HCT116 (cell line): Measurements from ENCODE around the gene IGFBP4.

Experiments used
- EGR1 ChIP-seq: IDR thresholded peaks from 2 replicates; pipeline ENCODE4 v1.6.1; 2012; ENCODE audit warnings: low read depth
- ELF1 ChIP-seq: IDR thresholded peaks from 2 replicates; pipeline ENCODE4 v1.6.1; 2012; ENCODE audit warnings: low read depth, borderline replicate concordance
- EZH2 ChIP-seq: fragments of 200-600 bp; sonication (generic); IDR thresholded peaks from 2 replicates; pipeline ENCODE4 v1.6.1; 2017; ENCODE audit warnings: antibody characterized with exemption, mixed run types
- FOSL1 ChIP-seq: IDR thresholded peaks from 2 replicates; pipeline ENCODE4 v1.6.1; 2012; ENCODE audit warnings: low read depth
- POLR2A ChIP-seq: IDR thresholded peaks from 2 replicates; pipeline ENCODE4 v1.7.0; 2011; ENCODE audit warnings: borderline replicate concordance; ENCODE audit not compliant: insufficient read depth, insufficient read length; ENCODE audit errors: extremely low read depth
- POLR2AphosphoS5 ChIP-seq: IDR thresholded peaks from 2 replicates; pipeline ENCODE4 v1.6.1; 2011; ENCODE audit warnings: mild to moderate bottlenecking, low read depth, low read length, moderate library complexity
- RAD21 ChIP-seq: IDR thresholded peaks from 2 replicates; pipeline ENCODE4 v1.6.1; 2012; ENCODE audit warnings: low read depth, mild to moderate bottlenecking
- SP1 ChIP-seq: IDR thresholded peaks from 2 replicates; pipeline ENCODE4 v1.6.1; 2012; ENCODE audit warnings: low read depth
- TCF7L2 ChIP-seq: IDR thresholded peaks from 2 replicates; pipeline ENCODE4 v1.7.0; 2011; ENCODE audit warnings: borderline replicate concordance, inconsistent platforms; ENCODE audit not compliant: insufficient read depth, insufficient read length; ENCODE audit errors: extremely low read depth
- YY1 ChIP-seq: IDR thresholded peaks from 2 replicates; pipeline ENCODE4 v1.6.1; 2011; ENCODE audit warnings: low read length, low read depth, moderate library complexity, mild to moderate bottlenecking; ENCODE audit not compliant: insufficient replicate concordance; ENCODE audit errors: extremely low read depth
- ZNF274 ChIP-seq: fragments of 200-500 bp; sonication (Bioruptor generic); IDR thresholded peaks from 2 replicates; pipeline ENCODE4 v1.6.1; 2014; ENCODE audit warnings: mild to moderate bottlenecking, low read depth, low read length, inconsistent platforms
- TF ChIP-seq, protein P1 (sequence below), 3 experiments: fragments of 200-600 bp in 1 of 3; sonication (generic) in 1 of 3; IDR thresholded peaks in 2 of 3; conservative IDR thresholded peaks in 1 of 3; 2 replicates each; pipeline ENCODE4 v1.5.1; 2012 to 2017; ENCODE audit warnings: low read depth in 2 of 3, low read length in 2 of 3, antibody characterized with exemption in 1 of 3, borderline replicate concordance in 1 of 3, control low read depth in 1 of 3, mild to moderate bottlenecking in 1 of 3, mixed read lengths in 1 of 3, mixed run types in 1 of 3, moderate library complexity in 1 of 3; ENCODE audit not compliant: insufficient read depth in 1 of 3
- TF ChIP-seq, protein P2 (sequence below): IDR thresholded peaks from 2 replicates; pipeline ENCODE4 v1.6.1; 2011; ENCODE audit warnings: mild to moderate bottlenecking, low read length, moderate library complexity; ENCODE audit not compliant: insufficient replicate concordance; ENCODE audit errors: extremely low read depth
- TF ChIP-seq, protein P3 (sequence below): IDR thresholded peaks from 2 replicates; pipeline ENCODE4 v1.6.1; 2012; ENCODE audit warnings: low read depth

DNA sequence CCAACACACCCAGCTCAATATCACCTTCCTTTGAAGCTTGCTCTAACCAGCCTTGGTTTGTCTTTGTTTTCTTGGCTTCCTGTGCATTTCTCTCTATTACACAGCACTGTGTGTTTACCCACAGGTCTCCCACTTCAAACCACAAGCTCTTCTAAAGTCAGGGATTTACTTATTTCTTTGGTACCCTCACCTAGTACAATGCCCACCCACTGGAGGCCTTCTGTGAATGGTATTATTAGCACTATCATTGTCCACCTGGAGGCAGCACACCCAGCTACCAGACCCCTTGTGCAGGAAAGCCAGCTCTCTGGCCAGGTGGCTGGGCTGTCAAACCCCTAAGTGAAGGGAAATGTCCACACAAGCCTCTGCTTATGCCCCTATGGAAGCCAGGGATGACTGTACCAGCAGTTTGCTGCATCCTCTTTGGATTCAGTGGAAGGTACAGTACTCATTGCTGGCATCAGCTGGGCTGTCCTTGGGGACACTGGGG lies 16.2 kb upstream of the IGFBP4 start:
- TF ChIP-seq, protein P1, sequence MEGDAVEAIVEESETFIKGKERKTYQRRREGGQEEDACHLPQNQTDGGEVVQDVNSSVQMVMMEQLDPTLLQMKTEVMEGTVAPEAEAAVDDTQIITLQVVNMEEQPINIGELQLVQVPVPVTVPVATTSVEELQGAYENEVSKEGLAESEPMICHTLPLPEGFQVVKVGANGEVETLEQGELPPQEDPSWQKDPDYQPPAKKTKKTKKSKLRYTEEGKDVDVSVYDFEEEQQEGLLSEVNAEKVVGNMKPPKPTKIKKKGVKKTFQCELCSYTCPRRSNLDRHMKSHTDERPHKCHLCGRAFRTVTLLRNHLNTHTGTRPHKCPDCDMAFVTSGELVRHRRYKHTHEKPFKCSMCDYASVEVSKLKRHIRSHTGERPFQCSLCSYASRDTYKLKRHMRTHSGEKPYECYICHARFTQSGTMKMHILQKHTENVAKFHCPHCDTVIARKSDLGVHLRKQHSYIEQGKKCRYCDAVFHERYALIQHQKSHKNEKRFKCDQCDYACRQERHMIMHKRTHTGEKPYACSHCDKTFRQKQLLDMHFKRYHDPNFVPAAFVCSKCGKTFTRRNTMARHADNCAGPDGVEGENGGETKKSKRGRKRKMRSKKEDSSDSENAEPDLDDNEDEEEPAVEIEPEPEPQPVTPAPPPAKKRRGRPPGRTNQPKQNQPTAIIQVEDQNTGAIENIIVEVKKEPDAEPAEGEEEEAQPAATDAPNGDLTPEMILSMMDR (IDR thresholded peaks at IDR 0.05 in 2 of 3, conservative IDR thresholded peaks at IDR 0.05 in 1 of 3; ENCODE audit: borderline replicate concordance in 1 of 3, insufficient read depth in 1 of 3, low read depth in 2 of 3, low read length in 2 of 3), result no peak
- TF ChIP-seq, protein P2, sequence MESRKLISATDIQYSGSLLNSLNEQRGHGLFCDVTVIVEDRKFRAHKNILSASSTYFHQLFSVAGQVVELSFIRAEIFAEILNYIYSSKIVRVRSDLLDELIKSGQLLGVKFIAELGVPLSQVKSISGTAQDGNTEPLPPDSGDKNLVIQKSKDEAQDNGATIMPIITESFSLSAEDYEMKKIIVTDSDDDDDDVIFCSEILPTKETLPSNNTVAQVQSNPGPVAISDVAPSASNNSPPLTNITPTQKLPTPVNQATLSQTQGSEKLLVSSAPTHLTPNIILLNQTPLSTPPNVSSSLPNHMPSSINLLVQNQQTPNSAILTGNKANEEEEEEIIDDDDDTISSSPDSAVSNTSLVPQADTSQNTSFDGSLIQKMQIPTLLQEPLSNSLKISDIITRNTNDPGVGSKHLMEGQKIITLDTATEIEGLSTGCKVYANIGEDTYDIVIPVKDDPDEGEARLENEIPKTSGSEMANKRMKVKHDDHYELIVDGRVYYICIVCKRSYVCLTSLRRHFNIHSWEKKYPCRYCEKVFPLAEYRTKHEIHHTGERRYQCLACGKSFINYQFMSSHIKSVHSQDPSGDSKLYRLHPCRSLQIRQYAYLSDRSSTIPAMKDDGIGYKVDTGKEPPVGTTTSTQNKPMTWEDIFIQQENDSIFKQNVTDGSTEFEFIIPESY, result no peak
- no peak for TF ChIP-seq POLR2A
- TF ChIP-seq POLR2AphosphoS5, result no peak
- TF ChIP-seq EGR1, result no peak
- TF ChIP-seq EZH2, result no peak
- no peak for TF ChIP-seq FOSL1
- no peak for TF ChIP-seq ZNF274
- no peak for TF ChIP-seq TCF7L2
- no peak for TF ChIP-seq YY1
- TF ChIP-seq RAD21, result no peak
- TF ChIP-seq, protein P3, sequence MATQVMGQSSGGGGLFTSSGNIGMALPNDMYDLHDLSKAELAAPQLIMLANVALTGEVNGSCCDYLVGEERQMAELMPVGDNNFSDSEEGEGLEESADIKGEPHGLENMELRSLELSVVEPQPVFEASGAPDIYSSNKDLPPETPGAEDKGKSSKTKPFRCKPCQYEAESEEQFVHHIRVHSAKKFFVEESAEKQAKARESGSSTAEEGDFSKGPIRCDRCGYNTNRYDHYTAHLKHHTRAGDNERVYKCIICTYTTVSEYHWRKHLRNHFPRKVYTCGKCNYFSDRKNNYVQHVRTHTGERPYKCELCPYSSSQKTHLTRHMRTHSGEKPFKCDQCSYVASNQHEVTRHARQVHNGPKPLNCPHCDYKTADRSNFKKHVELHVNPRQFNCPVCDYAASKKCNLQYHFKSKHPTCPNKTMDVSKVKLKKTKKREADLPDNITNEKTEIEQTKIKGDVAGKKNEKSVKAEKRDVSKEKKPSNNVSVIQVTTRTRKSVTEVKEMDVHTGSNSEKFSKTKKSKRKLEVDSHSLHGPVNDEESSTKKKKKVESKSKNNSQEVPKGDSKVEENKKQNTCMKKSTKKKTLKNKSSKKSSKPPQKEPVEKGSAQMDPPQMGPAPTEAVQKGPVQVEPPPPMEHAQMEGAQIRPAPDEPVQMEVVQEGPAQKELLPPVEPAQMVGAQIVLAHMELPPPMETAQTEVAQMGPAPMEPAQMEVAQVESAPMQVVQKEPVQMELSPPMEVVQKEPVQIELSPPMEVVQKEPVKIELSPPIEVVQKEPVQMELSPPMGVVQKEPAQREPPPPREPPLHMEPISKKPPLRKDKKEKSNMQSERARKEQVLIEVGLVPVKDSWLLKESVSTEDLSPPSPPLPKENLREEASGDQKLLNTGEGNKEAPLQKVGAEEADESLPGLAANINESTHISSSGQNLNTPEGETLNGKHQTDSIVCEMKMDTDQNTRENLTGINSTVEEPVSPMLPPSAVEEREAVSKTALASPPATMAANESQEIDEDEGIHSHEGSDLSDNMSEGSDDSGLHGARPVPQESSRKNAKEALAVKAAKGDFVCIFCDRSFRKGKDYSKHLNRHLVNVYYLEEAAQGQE, result no peak
- no peak for TF ChIP-seq ELF1
- TF ChIP-seq SP1, result no peak
